Iris pigment epithelial cell (primary cell): ENCODE data around the gene CYP26A1.
"Not testable (repeated sequence)": the region's sequence is repeated elsewhere in the genome, so short reads cannot be mapped to it uniquely, and the experiment has no call there.

ENCODE experiments used
- DNase-seq: peaks from one replicate; pipeline ENCODE4 v3.0.0-alpha.2; 2011; ENCODE audit warnings: low read depth

The CYP26A1 gene

GRCh38 chr10:93080350-93081046 is 6.8 kb downstream of the CYP26A1 start:
- DNase-seq: peak; percentile 56

- no peak for DNase-seq
Observed at GRCh38 chr10:93081318-93081717, 7.6 kb downstream of the CYP26A1 start.

- peak; percentile 83 for DNase-seq
Observed at GRCh38 chr10:93081834-93082233, 8.1 kb downstream of the CYP26A1 start.

- no peak for DNase-seq
Observed at GRCh38 chr10:93083743-93084539, 10.2 kb downstream of the CYP26A1 start.

GRCh38 chr10:93085272-93085859 is 11.7 kb downstream of the CYP26A1 start:
- DNase-seq: no peak

- DNase-seq: no peak
Observed at GRCh38 chr10:93086289-93086688, 12.6 kb downstream of the CYP26A1 start.

- no peak for DNase-seq
Observed at GRCh38 chr10:93087846-93088245, 14.2 kb downstream of the CYP26A1 start.

- no peak for DNase-seq
Observed at GRCh38 chr10:93088466-93088865, 14.8 kb downstream of the CYP26A1 start.

GRCh38 chr10:93090619-93091018 is 16.9 kb downstream of the CYP26A1 start:
- DNase-seq: no peak

- DNase-seq: no peak
Observed at GRCh38 chr10:93091960-93092359, 18.3 kb downstream of the CYP26A1 start.

GRCh38 chr10:93095225-93095624 is 21.5 kb downstream of the CYP26A1 start:
- no peak for DNase-seq

GRCh38 chr10:93096901-93097300 is 23.2 kb downstream of the CYP26A1 start:
- DNase-seq: no peak

- no peak for DNase-seq
Observed at GRCh38 chr10:93097386-93097785, 23.7 kb downstream of the CYP26A1 start.

- no peak for DNase-seq
Observed at GRCh38 chr10:93098816-93099215, 25.1 kb downstream of the CYP26A1 start.

GRCh38 chr10:93099670-93100069 is 26.0 kb downstream of the CYP26A1 start:
- DNase-seq: no peak

GRCh38 chr10:93101148-93101547 is 27.5 kb downstream of the CYP26A1 start:
- DNase-seq: not testable (repeated sequence)

- no peak for DNase-seq
Observed at GRCh38 chr10:93103953-93104352, 30.3 kb downstream of the CYP26A1 start.

GRCh38 chr10:93106631-93107072 is 33.0 kb downstream of the CYP26A1 start:
- DNase-seq: peak; percentile 79

- DNase-seq: no peak
Observed at GRCh38 chr10:93110472-93111146, 36.9 kb downstream of the CYP26A1 start.

GRCh38 chr10:93113042-93113441 is 39.3 kb downstream of the CYP26A1 start:
- no peak for DNase-seq

- DNase-seq: peak; percentile 32
Observed at GRCh38 chr10:93115661-93116383, 42.1 kb downstream of the CYP26A1 start.

- DNase-seq: no peak
Observed at GRCh38 chr10:93121311-93121710, 47.6 kb downstream of the CYP26A1 start.
